HG03571 (cell line): ENCODE results near the gene EGR4.

Source experiments
- ATAC-seq: cut with Tn5 transposase; IDR thresholded peaks from one replicate; pipeline ENCODE4 v1.9.1; 2021; ENCODE audit not compliant: unreplicated experiment

The EGR4 gene

GRCh38 chr2:73290049-73290839, 3.1 kb downstream of the EGR4 start:
- ATAC-seq = no peak

- no peak for ATAC-seq
Measured at GRCh38 chr2:73289304-73289703, 4.0 kb downstream of the EGR4 start.

- ATAC-seq = no peak
Measured at GRCh38 chr2:73286134-73286655, 7.2 kb downstream of the EGR4 start.

- peak; percentile 61 for ATAC-seq
Measured at GRCh38 chr2:73285159-73285739, 8.1 kb downstream of the EGR4 start.

GRCh38 chr2:73284296-73285158, 8.8 kb downstream of the EGR4 start, which contains the start of gene FBXO41:
TSS of gene FBXO41 (minus strand) at chr2:73284478. CDS start at chr2:73269630, 14,848 bp downstream.
- ATAC-seq = peak; percentile 68

GRCh38 chr2:73283545-73284295, 9.6 kb downstream of the EGR4 start:
- ATAC-seq = peak; percentile 6

- ATAC-seq = no peak
Measured at GRCh38 chr2:73282924-73283544, 10.3 kb downstream of the EGR4 start.

- no peak for ATAC-seq
Measured at GRCh38 chr2:73281244-73281643, 12.1 kb downstream of the EGR4 start.

- ATAC-seq = no peak
Measured at GRCh38 chr2:73279852-73280251, 13.5 kb downstream of the EGR4 start.

GRCh38 chr2:73272270-73272669, 21.1 kb downstream of the EGR4 start:
- ATAC-seq = no peak

- no peak for ATAC-seq
Measured at GRCh38 chr2:73269686-73270465, 23.5 kb downstream of the EGR4 start.

- ATAC-seq = peak; percentile 73
Measured at GRCh38 chr2:73268830-73269685, 24.3 kb downstream of the EGR4 start.

- no peak for ATAC-seq
Measured at GRCh38 chr2:73268366-73268829, 24.9 kb downstream of the EGR4 start.

GRCh38 chr2:73267008-73267407, 26.3 kb downstream of the EGR4 start:
- ATAC-seq = no peak

GRCh38 chr2:73266061-73266901, 27.1 kb downstream of the EGR4 start:
- no peak for ATAC-seq

GRCh38 chr2:73265298-73266060, 27.9 kb downstream of the EGR4 start:
- no peak for ATAC-seq

GRCh38 chr2:73264783-73265182, 28.6 kb downstream of the EGR4 start:
- no peak for ATAC-seq
